GM21526 (cell line): ENCODE results near the gene DPM3.
"Not testable (repeated sequence)": the region's sequence is repeated elsewhere in the genome, so short reads cannot be mapped to it uniquely, and the experiment has no call there.

ENCODE experiments used
- ATAC-seq: cut with Tn5 transposase; IDR thresholded peaks from one replicate; pipeline ENCODE4 v1.9.1; 2021; ENCODE audit warnings: moderate library complexity; ENCODE audit not compliant: unreplicated experiment, low FRiP score

The DPM3 gene

DNA sequence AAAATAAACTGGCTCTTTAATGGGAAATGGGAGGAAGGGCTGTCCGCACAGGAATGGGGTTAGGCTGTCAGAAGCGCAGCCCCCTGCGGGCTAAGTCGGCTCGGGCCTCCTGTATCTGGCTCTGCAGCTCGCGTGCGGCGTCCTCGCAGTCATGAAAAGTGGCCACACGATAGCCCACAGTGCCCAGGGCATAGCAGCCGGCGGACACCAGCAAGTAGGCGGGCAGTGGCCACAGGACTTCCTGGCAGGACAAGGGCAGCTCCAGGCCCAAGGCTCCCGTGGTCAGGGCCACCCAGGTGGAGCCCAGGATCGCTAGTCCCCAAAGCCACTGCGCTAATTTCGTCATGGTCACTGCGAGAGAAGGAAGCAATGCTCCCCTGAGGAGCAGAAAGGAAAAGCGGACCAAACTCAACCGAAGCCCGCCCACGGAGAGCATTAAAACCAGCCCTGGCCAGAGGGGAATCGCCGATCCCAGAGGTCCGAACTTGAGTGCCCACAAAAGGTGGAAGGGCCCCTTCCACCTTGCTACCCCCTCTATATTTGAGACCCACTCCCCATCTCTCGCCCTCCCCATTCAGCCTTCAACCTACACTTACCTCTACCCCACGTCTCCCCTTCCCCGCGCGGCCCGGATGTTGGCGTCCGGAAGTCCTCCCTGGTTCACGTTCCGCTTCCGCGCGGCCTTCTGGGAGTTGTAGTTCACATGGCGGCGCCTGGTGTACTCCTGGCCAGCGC is at the start of gene DPM3:
Gene DPM3, minus strand, starts transcription at position 637 of the 735 bp plus-strand sequence. Its CDS starts 291 bp downstream, at position 346.
- no peak for ATAC-seq

DNA sequence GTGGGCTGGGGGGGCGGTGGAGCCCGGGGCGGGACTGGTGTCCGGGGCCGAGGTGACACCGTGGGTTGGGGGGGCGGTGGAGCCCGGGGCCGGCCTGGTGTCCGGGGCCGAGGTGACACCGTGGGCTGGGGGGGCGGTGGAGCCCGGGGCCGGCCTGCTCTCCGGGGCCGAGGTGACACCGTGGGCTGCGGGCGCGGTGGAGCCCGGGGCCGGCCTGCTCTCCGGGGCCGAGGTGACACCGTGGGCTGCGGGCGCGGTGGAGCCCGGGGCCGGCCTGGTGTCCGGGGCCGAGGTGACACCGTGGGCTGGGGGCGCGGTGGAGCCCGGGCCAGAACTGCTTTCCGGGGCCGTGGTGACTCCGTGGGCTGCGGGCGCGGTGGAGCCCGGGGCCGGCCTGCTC is 49.6 kb upstream of the DPM3 start:
- ATAC-seq = not testable (repeated sequence)

DNA sequence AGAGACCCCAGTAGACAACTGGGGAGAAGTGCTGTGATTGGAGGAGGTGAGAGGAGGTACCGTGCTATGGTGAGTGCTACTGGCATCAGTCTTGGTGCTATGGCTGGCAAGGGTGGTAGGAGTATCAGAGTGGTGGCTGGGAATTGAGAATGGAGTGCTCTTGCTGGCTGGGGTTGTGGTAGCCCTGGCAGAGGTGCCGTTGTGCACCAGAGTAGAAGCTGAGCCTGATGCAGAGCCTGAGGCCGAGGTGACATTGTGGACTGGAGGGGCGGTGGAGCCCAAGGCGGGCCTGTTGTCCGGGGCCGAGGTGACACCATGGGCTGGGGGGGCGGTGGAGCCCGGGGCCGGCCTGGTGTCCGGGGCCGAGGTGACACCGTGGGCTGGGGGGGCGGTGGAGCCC is 47.9 kb upstream of the DPM3 start:
- ATAC-seq = no peak

DNA sequence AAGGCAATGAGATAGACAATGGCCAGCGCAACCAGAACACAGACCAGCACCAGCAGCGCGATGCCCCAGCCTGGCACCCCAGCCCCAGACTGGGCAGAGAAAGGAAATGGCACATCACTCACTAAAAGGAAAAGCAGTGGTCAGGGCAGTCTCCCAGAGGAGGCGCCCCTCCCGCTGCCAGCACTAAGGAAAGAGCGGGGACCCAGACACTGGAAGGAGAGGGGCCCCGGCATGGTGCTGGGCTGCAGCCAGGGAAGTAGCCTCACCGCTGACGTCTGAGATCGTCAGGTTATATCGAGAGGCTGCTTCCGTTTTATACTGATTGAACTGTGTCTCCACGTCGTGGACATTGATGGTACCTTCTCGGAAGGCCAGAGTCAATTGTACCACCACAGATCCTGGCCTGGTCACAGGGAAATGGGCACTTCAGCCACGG is 47.1 kb upstream of the DPM3 start:
- no peak for ATAC-seq

DNA sequence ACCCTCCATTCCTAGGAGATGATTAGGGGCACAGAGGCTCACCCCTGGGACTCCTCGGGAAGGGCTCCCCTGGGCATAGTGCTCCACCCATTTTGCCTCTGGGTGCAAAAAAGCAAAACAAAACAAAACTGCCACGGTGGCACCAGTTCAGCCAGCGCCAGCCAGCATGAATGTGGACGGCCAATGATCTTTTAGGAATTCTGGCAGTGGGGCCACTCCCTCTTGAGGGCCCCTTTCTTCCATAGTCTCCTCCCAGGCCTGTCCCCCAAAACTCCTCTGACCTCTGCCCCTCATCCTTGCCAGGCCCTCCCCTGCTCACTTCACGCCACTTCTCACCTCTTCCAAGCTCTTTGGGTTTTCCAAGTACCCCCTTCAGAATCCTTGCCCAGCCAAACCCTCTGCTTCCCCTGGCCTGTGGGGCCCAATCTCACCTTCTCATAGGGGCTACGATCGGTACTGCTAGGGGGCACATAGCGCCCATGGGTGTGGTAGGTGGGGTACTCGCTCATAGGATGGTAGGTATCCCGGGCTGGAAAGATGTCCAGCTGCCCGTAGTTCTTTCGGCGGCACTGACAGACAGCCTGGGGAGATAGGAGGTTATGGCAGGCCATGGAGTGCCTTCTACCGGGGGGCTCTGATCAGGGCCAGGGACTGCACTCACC is 46.6 kb upstream of the DPM3 start:
- ATAC-seq = no peak

GRCh38 chr1:155186067-155186793 is 45.9 kb upstream of the DPM3 start:
- no peak for ATAC-seq

- no peak for ATAC-seq
Measured at GRCh38 chr1:155185783-155186066, 45.4 kb upstream of the DPM3 start.

GRCh38 chr1:155184835-155185782 is 44.8 kb upstream of the DPM3 start:
- peak; percentile 51 for ATAC-seq

- no peak for ATAC-seq
Measured at GRCh38 chr1:155184351-155184811, 44.0 kb upstream of the DPM3 start.

DNA sequence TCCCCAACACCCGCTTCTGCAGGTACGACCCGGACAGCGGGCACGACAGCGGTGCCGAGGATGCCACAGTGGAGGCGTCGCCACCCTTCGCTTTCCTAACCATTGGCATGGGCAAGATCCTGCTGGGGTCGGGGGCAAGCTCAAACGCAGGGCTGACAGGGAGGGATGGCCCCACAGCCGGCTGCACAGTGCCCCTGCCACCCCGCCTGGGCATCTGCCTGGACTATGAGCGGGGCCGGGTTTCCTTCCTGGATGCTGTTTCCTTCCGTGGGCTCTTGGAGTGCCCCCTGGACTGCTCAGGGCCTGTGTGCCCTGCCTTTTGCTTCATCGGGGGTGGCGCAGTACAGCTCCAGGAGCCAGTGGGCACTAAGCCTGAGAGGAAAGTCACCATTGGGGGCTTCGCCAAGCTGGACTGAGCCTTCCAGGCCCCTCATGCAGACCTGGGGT is 43.5 kb upstream of the DPM3 start:
- no peak for ATAC-seq

DNA sequence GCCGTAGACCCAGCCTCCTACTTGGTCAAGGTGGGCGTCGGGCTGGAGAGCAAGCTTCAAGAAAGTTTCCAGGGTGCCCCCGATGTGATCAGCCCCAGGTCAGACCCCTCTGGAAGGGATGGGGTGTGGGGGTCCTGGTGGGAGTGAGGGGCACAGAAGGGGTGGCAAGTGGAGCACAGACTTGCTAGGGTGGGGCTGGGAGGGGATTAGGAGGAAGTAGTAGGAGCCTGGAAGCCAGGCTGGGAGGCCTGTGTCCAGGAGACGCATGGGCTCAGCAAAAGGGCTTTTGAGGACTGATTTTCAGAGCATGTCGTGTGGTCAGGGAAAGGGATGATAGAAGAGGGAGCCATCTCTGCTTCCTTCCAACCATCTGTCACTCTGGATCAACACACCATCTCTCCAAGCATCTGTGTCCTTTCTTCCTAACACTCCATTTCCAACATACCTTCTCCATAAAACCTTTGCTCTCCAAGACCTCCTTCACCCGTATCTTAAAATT is 41.8 kb upstream of the DPM3 start:
- no peak for ATAC-seq

DNA sequence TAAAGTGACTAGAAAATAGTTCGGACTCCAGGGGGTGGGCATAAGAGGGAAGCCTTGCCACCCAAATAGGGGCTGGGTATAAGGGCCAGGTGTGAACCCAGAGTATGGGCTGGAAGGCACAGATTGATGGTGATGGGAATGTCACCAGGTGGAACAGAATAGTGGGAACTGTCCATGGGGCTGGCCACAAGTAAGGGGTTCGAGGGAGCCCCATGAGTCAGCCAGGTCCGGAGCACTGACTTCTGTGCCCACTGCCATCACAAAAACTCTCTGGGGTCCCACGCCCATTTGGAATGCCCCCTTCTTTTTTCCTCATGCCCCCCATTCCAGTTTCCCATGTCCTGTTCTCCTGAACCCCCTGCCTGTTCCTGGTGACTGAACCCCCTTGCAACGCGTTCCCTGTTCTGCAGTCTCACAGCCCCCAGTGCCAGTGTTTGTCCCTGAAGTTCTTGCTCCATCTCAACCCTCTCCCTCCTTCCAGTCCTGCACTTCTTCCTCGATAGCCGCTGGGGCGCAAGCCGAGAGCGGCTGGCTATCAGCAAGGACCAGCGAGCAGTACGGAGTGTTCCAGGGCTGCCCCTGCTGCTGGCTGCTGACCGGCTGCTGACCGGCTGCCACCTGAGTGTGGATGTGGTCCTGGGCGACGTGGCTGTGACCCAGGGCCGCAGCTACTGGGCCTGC is 41.2 kb upstream of the DPM3 start:
- no peak for ATAC-seq

- ATAC-seq = no peak
Measured at GRCh38 chr1:155179112-155180031, 39.0 kb upstream of the DPM3 start.

- ATAC-seq = no peak
Measured at GRCh38 chr1:155178441-155179111, 38.2 kb upstream of the DPM3 start.

DNA sequence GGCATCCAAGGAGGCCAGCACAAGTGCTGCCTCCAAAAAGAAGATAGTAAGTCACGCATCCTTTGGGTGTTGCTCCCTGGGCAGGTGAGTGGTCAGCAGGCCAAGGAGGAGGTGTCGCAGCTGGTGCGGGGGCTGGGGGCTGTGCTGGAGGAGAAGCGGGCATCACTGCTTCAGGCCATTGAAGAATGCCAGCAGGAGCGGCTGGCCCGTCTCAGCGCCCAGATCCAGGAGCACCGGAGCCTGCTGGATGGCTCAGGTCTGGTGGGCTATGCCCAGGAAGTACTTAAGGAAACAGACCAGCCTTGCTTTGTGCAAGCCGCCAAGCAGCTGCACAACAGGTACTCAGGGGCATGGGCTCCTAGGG is 37.6 kb upstream of the DPM3 start:
- no peak for ATAC-seq

DNA sequence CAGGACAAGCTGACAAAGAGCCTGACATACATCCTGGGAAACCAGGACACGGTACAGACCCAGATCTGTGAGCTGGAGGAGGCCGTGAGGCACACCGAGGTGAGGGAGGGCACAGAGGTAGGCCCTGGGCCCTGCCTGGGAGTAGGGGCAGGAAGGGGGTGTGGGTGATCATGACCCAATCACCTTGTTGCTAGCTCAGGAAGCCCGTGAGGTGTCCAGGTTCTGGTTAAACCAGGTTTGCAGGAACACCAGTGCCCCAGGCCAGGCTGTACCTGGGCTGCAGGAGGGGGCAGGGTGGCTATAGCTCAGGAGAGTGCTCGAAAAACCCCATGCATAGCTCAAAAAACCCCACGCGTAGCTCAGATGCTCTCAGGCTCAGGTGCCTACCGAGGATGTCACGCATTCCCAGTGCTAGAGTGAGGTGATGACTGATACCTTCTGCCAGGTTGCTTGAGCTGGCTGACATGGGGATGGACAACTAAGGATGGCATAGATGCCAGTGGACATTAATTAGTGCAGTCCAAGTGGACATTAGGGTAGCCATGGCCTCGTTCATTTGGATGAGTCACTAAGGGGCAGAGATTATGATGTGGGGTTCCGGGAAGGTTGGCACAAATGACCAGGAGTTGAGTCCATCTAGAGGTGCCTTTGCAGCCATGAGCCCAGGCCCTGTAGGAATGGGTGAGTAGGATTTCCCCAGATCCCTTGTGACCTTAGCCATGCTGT is 37.0 kb upstream of the DPM3 start:
- no peak for ATAC-seq

DNA sequence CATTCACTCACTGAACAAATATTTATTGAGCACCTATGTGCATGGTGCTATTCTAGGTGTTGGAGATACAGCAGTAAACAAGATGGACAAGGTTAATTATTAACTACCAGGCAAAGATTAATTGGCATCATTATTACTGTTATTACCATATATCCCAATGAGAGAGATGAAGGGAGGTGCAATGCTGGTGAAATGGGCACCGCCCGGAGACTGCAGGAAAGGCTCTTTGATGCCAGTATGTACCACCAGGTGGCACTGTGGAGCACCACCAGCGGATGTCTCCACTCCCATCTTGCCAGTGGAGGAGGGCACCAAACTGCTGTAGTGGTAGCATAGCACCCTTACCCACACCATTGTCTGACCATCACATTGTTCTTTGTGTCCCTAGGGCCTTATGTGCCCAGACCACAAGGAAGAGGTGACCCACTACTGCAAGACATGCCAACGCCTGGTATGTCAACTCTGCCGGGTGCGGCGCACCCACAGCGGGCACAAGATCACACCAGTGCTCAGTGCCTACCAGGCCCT is 36.3 kb upstream of the DPM3 start:
- ATAC-seq = no peak
